ENCODE results near the gene ANK3.

The ANK3 gene

DNA sequence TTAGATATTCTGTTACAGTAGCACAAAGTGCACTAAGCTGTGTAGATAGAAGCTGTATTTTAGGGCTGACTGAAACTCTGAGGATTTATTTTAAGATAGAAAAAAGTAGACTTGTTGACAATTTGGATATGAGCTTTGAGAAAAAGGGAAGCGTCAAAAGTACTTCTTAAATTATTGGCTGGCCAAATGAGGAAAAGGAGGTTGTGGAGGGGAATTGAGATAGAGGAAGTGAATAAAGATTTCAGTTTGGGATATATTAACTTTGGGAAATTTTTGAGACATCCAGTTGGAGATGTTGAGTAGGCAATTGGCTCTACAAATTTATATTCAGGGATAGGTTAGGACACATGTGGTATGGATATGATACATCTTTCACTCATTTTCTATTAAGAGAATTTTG, 409.3 kb downstream of the ANK3 start:
- DNase-seq (ENCODE audit: extremely low read depth, low read depth) = no peak
- TF ChIP-seq, protein P1, sequence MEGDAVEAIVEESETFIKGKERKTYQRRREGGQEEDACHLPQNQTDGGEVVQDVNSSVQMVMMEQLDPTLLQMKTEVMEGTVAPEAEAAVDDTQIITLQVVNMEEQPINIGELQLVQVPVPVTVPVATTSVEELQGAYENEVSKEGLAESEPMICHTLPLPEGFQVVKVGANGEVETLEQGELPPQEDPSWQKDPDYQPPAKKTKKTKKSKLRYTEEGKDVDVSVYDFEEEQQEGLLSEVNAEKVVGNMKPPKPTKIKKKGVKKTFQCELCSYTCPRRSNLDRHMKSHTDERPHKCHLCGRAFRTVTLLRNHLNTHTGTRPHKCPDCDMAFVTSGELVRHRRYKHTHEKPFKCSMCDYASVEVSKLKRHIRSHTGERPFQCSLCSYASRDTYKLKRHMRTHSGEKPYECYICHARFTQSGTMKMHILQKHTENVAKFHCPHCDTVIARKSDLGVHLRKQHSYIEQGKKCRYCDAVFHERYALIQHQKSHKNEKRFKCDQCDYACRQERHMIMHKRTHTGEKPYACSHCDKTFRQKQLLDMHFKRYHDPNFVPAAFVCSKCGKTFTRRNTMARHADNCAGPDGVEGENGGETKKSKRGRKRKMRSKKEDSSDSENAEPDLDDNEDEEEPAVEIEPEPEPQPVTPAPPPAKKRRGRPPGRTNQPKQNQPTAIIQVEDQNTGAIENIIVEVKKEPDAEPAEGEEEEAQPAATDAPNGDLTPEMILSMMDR (IDR thresholded peaks at IDR 0.05; ENCODE audit: low read depth, low read length) = no peak

DNA sequence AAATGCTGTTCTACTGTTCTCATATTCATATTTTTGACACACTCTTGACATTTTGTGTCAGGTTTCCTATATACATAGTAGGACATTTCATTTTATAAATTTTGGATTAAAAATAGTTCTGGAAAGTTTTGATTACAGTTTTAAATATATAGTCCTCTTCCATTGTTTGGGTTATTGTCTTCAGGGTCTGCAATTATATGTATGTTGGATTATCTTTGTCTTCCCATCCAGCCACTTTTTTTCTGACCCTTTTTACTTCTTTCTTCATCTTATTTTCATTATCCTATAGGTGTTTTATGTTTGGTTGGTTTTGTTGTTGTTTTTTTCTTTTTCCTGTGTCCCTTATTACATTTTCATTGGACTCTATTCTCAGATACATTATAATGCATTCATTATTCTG, 412.2 kb downstream of the ANK3 start:
- TF ChIP-seq, protein P1 (IDR thresholded peaks at IDR 0.05; ENCODE audit: low read depth, low read length) = no peak
- DNase-seq (ENCODE audit: extremely low read depth, low read depth) = no peak

DNA sequence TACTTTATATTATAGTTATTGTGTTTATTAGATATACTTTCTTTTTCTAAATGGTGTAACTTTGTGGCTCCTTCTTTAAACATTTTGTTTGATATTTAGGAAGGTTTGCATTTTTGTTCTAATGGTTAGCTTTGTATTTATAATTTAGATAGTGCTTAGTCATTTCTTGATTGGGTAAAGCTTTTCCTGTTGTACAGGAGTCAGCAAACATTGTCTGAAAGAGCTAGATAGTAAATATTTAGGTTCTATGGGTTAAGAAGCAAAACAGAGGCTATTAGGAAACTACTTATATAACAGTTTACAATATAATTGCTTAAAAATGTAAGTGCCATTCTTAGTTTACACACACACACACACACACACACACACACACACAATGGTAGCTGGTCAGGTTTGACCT, 412.8 kb downstream of the ANK3 start:
- TF ChIP-seq, protein P1 (IDR thresholded peaks at IDR 0.05; ENCODE audit: low read depth, low read length) = no peak
- no peak for DNase-seq (ENCODE audit: extremely low read depth, low read depth)
